Stimulated activated naive CD4-positive, alpha-beta T cell treated with Interleukin-2 at 50 U/mL for 16 hours (primary cell): ENCODE data around the gene PTX3.

Experiments
- DNase-seq: peaks from one replicate; lab custom pipeline; 2025; lab: John Stamatoyannopoulos, UW

The PTX3 gene

GRCh38 chr3:157475921-157476414, 39.3 kb downstream of the PTX3 start:
- DNase-seq: no peak

- DNase-seq: no peak
Measured at GRCh38 chr3:157477441-157477840, 40.8 kb downstream of the PTX3 start.

- no peak for DNase-seq
Measured at GRCh38 chr3:157479464-157480243, 43.0 kb downstream of the PTX3 start.

- no peak for DNase-seq
Measured at GRCh38 chr3:157487339-157487738, 50.7 kb downstream of the PTX3 start.

- DNase-seq: no peak
Measured at GRCh38 chr3:157488144-157488543, 51.5 kb downstream of the PTX3 start.

- DNase-seq: no peak
Measured at GRCh38 chr3:157491136-157491535, 54.5 kb downstream of the PTX3 start.
